ENCODE data around the gene ELAVL4.

ELAVL4 gene

GRCh38 chr1:50097791-50098190, 10.9 kb upstream of the ELAVL4 start:
- Histone ChIP-seq H3K9me3 (ENCODE audit: control insufficient read depth, insufficient read depth, low read length) (no peaks in the 10 kb centered on the region), H3K27me3 (ENCODE audit: control insufficient read depth, insufficient read depth, low read length) (no peaks in the 10 kb centered on the region), H3K27ac (ENCODE audit: low read length) (no peak overlapping the region), H3K4me3 (ENCODE audit: low read length) (no peak overlapping the region), H3K36me3 (ENCODE audit: control insufficient read depth, insufficient read depth, low read length) (no peaks in the 10 kb centered on the region), H3K4me1 (ENCODE audit: control insufficient read depth, insufficient read depth, low read length) (no peaks in the 10 kb centered on the region)
- no peak for DNase-seq (ENCODE audit: low read depth, low spot score)

GRCh38 chr1:50098591-50099021, 10.1 kb upstream of the ELAVL4 start:
- Histone ChIP-seq H3K4me3 (ENCODE audit: low read length) (no peak overlapping the region), H3K27me3 (ENCODE audit: control insufficient read depth, insufficient read depth, low read length) (no peaks in the 10 kb centered on the region), H3K4me1 (ENCODE audit: control insufficient read depth, insufficient read depth, low read length) (no peaks in the 10 kb centered on the region), H3K9me3 (ENCODE audit: control insufficient read depth, insufficient read depth, low read length) (no peaks in the 10 kb centered on the region), H3K27ac (ENCODE audit: low read length) (no peak overlapping the region), H3K36me3 (ENCODE audit: control insufficient read depth, insufficient read depth, low read length) (no peaks in the 10 kb centered on the region)
- no peak for DNase-seq (ENCODE audit: low read depth, low spot score)
- WGBS (ENCODE audit: insufficient coverage, insufficient read length) = no CpG with 5 or more reads among the region's 2 CpGs

GRCh38 chr1:50099654-50100053, 9.1 kb upstream of the ELAVL4 start:
- WGBS (ENCODE audit: insufficient coverage, insufficient read length) = no CpG with 5 or more reads among the region's 1 CpG
- no peak overlapping the region for H3K4me3 ChIP-seq (ENCODE audit: low read length)

GRCh38 chr1:50103615-50104081, 5.1 kb upstream of the ELAVL4 start:
- no peaks in the 10 kb centered on the region for H3K4me1 ChIP-seq (ENCODE audit: control insufficient read depth, insufficient read depth, low read length)
- no peak for DNase-seq (ENCODE audit: low read depth, low spot score)
- no peak overlapping the region for H3K27ac ChIP-seq (ENCODE audit: low read length)
- H3K4me3 ChIP-seq (ENCODE audit: low read length) = no peak overlapping the region
- H3K9me3 ChIP-seq (ENCODE audit: control insufficient read depth, insufficient read depth, low read length) = no peaks in the 10 kb centered on the region
- no CpG with 5 or more reads among the region's 7 CpGs for whole genome bisulfite sequencing (ENCODE audit: insufficient coverage, insufficient read length)
- H3K27me3 ChIP-seq (ENCODE audit: control insufficient read depth, insufficient read depth, low read length) = no peaks in the 10 kb centered on the region
- no peaks in the 10 kb centered on the region for H3K36me3 ChIP-seq (ENCODE audit: control insufficient read depth, insufficient read depth, low read length)

More at GRCh38 chr1:50099654-50100053, 9.1 kb upstream of the ELAVL4 start:
- DNase-seq (ENCODE audit: low read depth, low spot score) = no peak
- Histone ChIP-seq H3K36me3 (ENCODE audit: control insufficient read depth, insufficient read depth, low read length) (no peaks in the 10 kb centered on the region), H3K4me1 (ENCODE audit: control insufficient read depth, insufficient read depth, low read length) (no peaks in the 10 kb centered on the region), H3K9me3 (ENCODE audit: control insufficient read depth, insufficient read depth, low read length) (no peaks in the 10 kb centered on the region), H3K27me3 (ENCODE audit: control insufficient read depth, insufficient read depth, low read length) (no peaks in the 10 kb centered on the region), H3K27ac (ENCODE audit: low read length) (no peak overlapping the region)

- Histone ChIP-seq H3K4me3 (ENCODE audit: low read length) (no peak overlapping the region), H3K4me1 (ENCODE audit: control insufficient read depth, insufficient read depth, low read length) (no peaks in the 10 kb centered on the region), H3K9me3 (ENCODE audit: control insufficient read depth, insufficient read depth, low read length) (no peaks in the 10 kb centered on the region), H3K27ac (ENCODE audit: low read length) (no peak overlapping the region), H3K36me3 (ENCODE audit: control insufficient read depth, insufficient read depth, low read length) (no peaks in the 10 kb centered on the region), H3K27me3 (ENCODE audit: control insufficient read depth, insufficient read depth, low read length) (no peaks in the 10 kb centered on the region)
- no peak for DNase-seq (ENCODE audit: low read depth, low spot score)
- no CpG with 5 or more reads among the region's 3 CpGs for WGBS (ENCODE audit: insufficient coverage, insufficient read length)
These were observed 3.3 kb upstream of the ELAVL4 start for GRCh38 chr1:50105433-50105832.

GRCh38 chr1:50106095-50106761, 2.5 kb upstream of the ELAVL4 start:
- no peaks in the 10 kb centered on the region for H3K36me3 ChIP-seq (ENCODE audit: control insufficient read depth, insufficient read depth, low read length)
- no peaks in the 10 kb centered on the region for H3K9me3 ChIP-seq (ENCODE audit: control insufficient read depth, insufficient read depth, low read length)
- no peak overlapping the region for H3K27ac ChIP-seq (ENCODE audit: low read length)
- H3K27me3 ChIP-seq (ENCODE audit: control insufficient read depth, insufficient read depth, low read length) = no peaks in the 10 kb centered on the region
- H3K4me3 ChIP-seq (ENCODE audit: low read length) = no peak overlapping the region
- H3K4me1 ChIP-seq (ENCODE audit: control insufficient read depth, insufficient read depth, low read length) = no peaks in the 10 kb centered on the region
- WGBS (ENCODE audit: insufficient coverage, insufficient read length) = no CpG with 5 or more reads among the region's 12 CpGs
- no peak for DNase-seq (ENCODE audit: low read depth, low spot score)

GRCh38 chr1:50109116-50109515, 396 bp downstream of the ELAVL4 start:
- Histone ChIP-seq H3K36me3 (ENCODE audit: control insufficient read depth, insufficient read depth, low read length) (no peaks in the 10 kb centered on the region), H3K27ac (ENCODE audit: low read length) (no peak overlapping the region), H3K9me3 (ENCODE audit: control insufficient read depth, insufficient read depth, low read length) (no peaks in the 10 kb centered on the region), H3K27me3 (ENCODE audit: control insufficient read depth, insufficient read depth, low read length) (no peaks in the 10 kb centered on the region), H3K4me1 (ENCODE audit: control insufficient read depth, insufficient read depth, low read length) (no peaks in the 10 kb centered on the region), H3K4me3 (ENCODE audit: low read length) (no peak overlapping the region)
- no peak for DNase-seq (ENCODE audit: low read depth, low spot score)
- no CpG with 5 or more reads among the region's 4 CpGs for WGBS (ENCODE audit: insufficient coverage, insufficient read length)

GRCh38 chr1:50109647-50110075, 941 bp downstream of the ELAVL4 start:
- DNase-seq (ENCODE audit: low read depth, low spot score) = no peak
- no peaks in the 10 kb centered on the region for H3K36me3 ChIP-seq (ENCODE audit: control insufficient read depth, insufficient read depth, low read length)
- WGBS (ENCODE audit: insufficient coverage, insufficient read length) = no CpG with 5 or more reads among the region's 8 CpGs
- H3K4me3 ChIP-seq (ENCODE audit: low read length) = no peak overlapping the region
- H3K27ac ChIP-seq (ENCODE audit: low read length) = no peak overlapping the region
- H3K9me3 ChIP-seq (ENCODE audit: control insufficient read depth, insufficient read depth, low read length) = no peaks in the 10 kb centered on the region
- H3K4me1 ChIP-seq (ENCODE audit: control insufficient read depth, insufficient read depth, low read length) = no peaks in the 10 kb centered on the region
- no peaks in the 10 kb centered on the region for H3K27me3 ChIP-seq (ENCODE audit: control insufficient read depth, insufficient read depth, low read length)

GRCh38 chr1:50110151-50110550, 1.4 kb downstream of the ELAVL4 start:
- Histone ChIP-seq H3K4me1 (ENCODE audit: control insufficient read depth, insufficient read depth, low read length) (no peaks in the 10 kb centered on the region), H3K27me3 (ENCODE audit: control insufficient read depth, insufficient read depth, low read length) (no peaks in the 10 kb centered on the region), H3K9me3 (ENCODE audit: control insufficient read depth, insufficient read depth, low read length) (no peaks in the 10 kb centered on the region), H3K27ac (ENCODE audit: low read length) (no peak overlapping the region), H3K36me3 (ENCODE audit: control insufficient read depth, insufficient read depth, low read length) (no peaks in the 10 kb centered on the region), H3K4me3 (ENCODE audit: low read length) (no peak overlapping the region)
- DNase-seq (ENCODE audit: low read depth, low spot score) = no peak
- no CpG with 5 or more reads among the region's 9 CpGs for WGBS (ENCODE audit: insufficient coverage, insufficient read length)

GRCh38 chr1:50110656-50111055, 1.9 kb downstream of the ELAVL4 start:
- Histone ChIP-seq H3K9me3 (ENCODE audit: control insufficient read depth, insufficient read depth, low read length) (no peaks in the 10 kb centered on the region), H3K36me3 (ENCODE audit: control insufficient read depth, insufficient read depth, low read length) (no peaks in the 10 kb centered on the region), H3K27ac (ENCODE audit: low read length) (no peak overlapping the region), H3K4me1 (ENCODE audit: control insufficient read depth, insufficient read depth, low read length) (no peaks in the 10 kb centered on the region), H3K27me3 (ENCODE audit: control insufficient read depth, insufficient read depth, low read length) (no peaks in the 10 kb centered on the region), H3K4me3 (ENCODE audit: low read length) (no peak overlapping the region)
- DNase-seq (ENCODE audit: low read depth, low spot score) = no peak
- WGBS (ENCODE audit: insufficient coverage, insufficient read length) = no CpG with 5 or more reads among the region's 7 CpGs

GRCh38 chr1:50111503-50111902, 2.8 kb downstream of the ELAVL4 start:
- Histone ChIP-seq H3K4me3 (ENCODE audit: low read length) (no peak overlapping the region), H3K9me3 (ENCODE audit: control insufficient read depth, insufficient read depth, low read length) (no peaks in the 10 kb centered on the region), H3K27ac (ENCODE audit: low read length) (no peak overlapping the region), H3K4me1 (ENCODE audit: control insufficient read depth, insufficient read depth, low read length) (no peaks in the 10 kb centered on the region), H3K36me3 (ENCODE audit: control insufficient read depth, insufficient read depth, low read length) (no peaks in the 10 kb centered on the region), H3K27me3 (ENCODE audit: control insufficient read depth, insufficient read depth, low read length) (no peaks in the 10 kb centered on the region)
- no peak for DNase-seq (ENCODE audit: low read depth, low spot score)
- no CpG with 5 or more reads among the region's 3 CpGs for WGBS (ENCODE audit: insufficient coverage, insufficient read length)

Data from iPS DF 6.9 (cell line).